Suprapubic skin (tissue), 3 donors: ENCODE measurements around the gene PQBP1.

ENCODE experiments used
- EP300 ChIP-seq: sonication (generic); formaldehyde crosslinking; IDR thresholded peaks from one replicate; pipeline ENCODE4 v1.6.1; 2017; ENCODE audit warnings: antibody characterized with exemption
- POLR2A ChIP-seq, 2 donors: fragments of 450-650 bp; IDR thresholded peaks; one replicate each; pipeline ENCODE4 v1.6.1; 2017; ENCODE audit warnings: antibody characterized with exemption in 2 of 2, mild to moderate bottlenecking in 2 of 2, moderate library complexity in 2 of 2
- TF ChIP-seq, protein P1 (sequence below), 2 donors: fragments of 200-600 bp in 1 of 2; fragments of 450-650 bp in 1 of 2; sonication (generic) in 1 of 2; IDR thresholded peaks; one replicate each; pipeline ENCODE4 v1.5.1; 2016 to 2019; ENCODE audit warnings: antibody characterized with exemption in 2 of 2, mild to moderate bottlenecking in 1 of 2, moderate library complexity in 1 of 2

DNA sequence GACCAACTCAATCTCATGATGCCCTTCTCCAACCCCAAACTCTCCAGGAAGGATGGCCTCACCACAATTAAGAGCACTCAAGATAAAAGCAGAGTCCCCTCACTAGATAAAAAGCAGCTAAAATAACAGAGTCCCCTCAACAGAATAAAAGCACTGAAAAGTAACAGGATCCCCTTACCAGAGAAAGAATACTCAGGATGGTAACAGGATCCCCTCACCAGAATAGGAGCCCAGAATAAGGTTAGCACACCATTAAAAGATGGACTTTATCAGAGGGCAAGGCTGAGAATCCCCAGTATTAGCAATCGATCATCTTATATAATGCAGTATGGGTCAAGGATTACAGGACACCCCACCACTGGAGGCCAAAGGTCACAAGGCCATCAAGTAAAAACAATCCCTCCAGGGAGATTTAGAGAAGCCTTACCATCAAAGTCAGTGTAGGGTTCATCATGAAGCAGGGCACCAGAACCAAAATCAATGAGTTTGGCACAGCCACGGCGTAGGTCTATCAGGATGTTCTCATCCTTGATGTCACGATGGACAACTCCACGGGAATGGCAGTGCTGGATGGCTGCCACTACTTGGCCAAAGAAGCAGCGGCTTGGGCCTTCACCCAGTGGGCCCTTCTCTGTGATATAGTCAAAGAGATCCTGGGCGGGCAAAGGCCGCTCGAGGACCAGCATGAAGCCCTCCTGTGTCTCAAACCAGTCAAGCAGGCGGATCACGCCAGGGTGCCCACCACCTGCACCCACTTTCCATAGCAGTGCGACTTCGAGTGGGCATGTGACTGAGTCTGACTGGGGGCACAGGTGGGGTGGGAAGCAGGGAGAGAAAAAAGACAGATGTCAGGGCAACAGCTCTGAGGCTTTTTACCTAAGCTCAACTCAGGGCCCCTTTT lies 17.1 kb downstream of the PQBP1 start:
- TF ChIP-seq, protein P1, sequence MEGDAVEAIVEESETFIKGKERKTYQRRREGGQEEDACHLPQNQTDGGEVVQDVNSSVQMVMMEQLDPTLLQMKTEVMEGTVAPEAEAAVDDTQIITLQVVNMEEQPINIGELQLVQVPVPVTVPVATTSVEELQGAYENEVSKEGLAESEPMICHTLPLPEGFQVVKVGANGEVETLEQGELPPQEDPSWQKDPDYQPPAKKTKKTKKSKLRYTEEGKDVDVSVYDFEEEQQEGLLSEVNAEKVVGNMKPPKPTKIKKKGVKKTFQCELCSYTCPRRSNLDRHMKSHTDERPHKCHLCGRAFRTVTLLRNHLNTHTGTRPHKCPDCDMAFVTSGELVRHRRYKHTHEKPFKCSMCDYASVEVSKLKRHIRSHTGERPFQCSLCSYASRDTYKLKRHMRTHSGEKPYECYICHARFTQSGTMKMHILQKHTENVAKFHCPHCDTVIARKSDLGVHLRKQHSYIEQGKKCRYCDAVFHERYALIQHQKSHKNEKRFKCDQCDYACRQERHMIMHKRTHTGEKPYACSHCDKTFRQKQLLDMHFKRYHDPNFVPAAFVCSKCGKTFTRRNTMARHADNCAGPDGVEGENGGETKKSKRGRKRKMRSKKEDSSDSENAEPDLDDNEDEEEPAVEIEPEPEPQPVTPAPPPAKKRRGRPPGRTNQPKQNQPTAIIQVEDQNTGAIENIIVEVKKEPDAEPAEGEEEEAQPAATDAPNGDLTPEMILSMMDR (IDR thresholded peaks at IDR 0.05): no peak
- TF ChIP-seq POLR2A (IDR thresholded peaks at IDR 0.05): no peak
- TF ChIP-seq EP300: no peak
